Stimulated activated CD4-positive, alpha-beta T cell treated with anti-CD3 and anti-CD28 coated beads, Interleukin-2, amount 100 ng/mL, for 24 hours (primary cell): ENCODE results near the gene RPLP2.

Experiments used
- DNase-seq, 2 donors: peaks; one replicate each; pipeline ENCODE4 v3.0.0-alpha.2; 2020

The RPLP2 gene

GRCh38 chr11:774873-775592 is 34.7 kb upstream of the RPLP2 start:
- no peak for DNase-seq

- DNase-seq, result no peak
Observed at GRCh38 chr11:776263-776560, 33.6 kb upstream of the RPLP2 start.

- DNase-seq, result peak; percentile 36 to 58
Observed at GRCh38 chr11:776561-777287, 33.0 kb upstream of the RPLP2 start.

- peak; percentile 96 to 97 for DNase-seq
Observed at GRCh38 chr11:777288-778255, 32.2 kb upstream of the RPLP2 start, which contains the start of gene GATD1. GATD1 (minus strand) TSS chr11:777487; CDS start chr11:777462, 25 bp downstream.

- DNase-seq, result no peak
Observed at GRCh38 chr11:778976-779954, 30.5 kb upstream of the RPLP2 start.

GRCh38 chr11:779955-780532 is 29.7 kb upstream of the RPLP2 start:
- DNase-seq, result no peak

GRCh38 chr11:782264-783174 is 27.2 kb upstream of the RPLP2 start:
- DNase-seq, result no peak

GRCh38 chr11:783581-784015 is 26.2 kb upstream of the RPLP2 start:
- DNase-seq, result peak in 1 of 2 donors; percentile 47

GRCh38 chr11:786235-787083 is 23.3 kb upstream of the RPLP2 start:
- no peak for DNase-seq

GRCh38 chr11:787084-787675 is 22.6 kb upstream of the RPLP2 start:
- no peak for DNase-seq

GRCh38 chr11:788009-788640 is 21.6 kb upstream of the RPLP2 start:
- no peak for DNase-seq

- no peak for DNase-seq
Observed at GRCh38 chr11:788953-789940, 20.5 kb upstream of the RPLP2 start.

GRCh38 chr11:789943-790342 is 19.8 kb upstream of the RPLP2 start, which contains the start of gene CEND1:
CEND1 (minus strand) TSS chr11:790090; CDS start chr11:788576, 1,514 bp downstream.
- peak; percentile 55 to 74 for DNase-seq

GRCh38 chr11:790721-791564 is 18.8 kb upstream of the RPLP2 start:
- DNase-seq, result no peak

- no peak for DNase-seq
Observed at GRCh38 chr11:791658-792534, 17.9 kb upstream of the RPLP2 start.
